ENCODE measurements around the gene NEK8. TPM values are rescaled to one million over a fixed set of nuclear protein-coding genes. Genes with fewer than 3 reads are reported as not detected.
"Not testable (repeated sequence)": the region's sequence is repeated elsewhere in the genome, so short reads cannot be mapped to it uniquely, and the experiment has no call there.

NEK8 gene
- total RNA-seq, 4 donors from 2014 or later = 1.9 to 3.4 (median 2.5) TPM

DNA sequence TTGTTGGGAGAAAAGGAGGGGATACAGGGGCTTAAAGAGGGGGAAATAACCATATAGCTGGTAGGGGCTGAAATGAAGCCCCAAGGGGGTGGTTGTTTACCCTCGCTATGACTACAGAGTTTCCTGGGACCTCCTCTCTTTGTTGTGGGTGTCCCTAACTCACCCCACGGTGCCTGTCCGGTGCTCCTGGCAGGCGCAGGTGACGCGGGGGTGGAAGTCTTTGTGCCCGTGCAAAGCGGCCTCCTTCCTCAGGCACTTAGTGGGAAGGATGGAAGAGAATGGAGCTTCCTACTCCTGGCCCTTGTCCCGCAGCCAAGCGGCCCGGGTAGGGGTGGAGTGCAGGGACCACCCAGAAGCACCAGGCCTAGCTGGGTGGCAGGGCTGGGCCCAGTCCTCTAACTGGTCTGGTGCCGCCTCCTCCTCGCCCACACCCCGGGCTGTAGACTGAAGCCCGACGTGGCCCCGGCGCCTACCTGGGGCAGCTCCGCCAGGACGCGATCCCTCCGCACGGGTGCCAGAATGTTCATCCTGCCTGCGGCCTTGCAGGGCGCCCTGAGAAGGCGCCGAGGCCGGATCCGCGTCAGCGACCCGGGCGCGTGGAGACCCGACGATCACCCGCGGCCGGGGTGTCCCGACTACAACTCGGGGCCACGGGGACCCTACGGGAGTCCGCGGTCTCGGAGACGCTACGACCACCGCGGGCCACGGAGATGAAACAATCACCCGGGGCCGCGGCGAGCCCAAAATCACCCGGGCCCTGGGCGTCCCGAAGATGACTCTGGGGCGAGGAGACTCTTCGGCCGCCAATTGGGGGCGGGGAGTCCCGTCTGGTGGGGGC lies 11.6 kb upstream of the NEK8 start:
- no peak for ATAC-seq (ENCODE audit: low FRiP score)
- TF ChIP-seq, protein P1, sequence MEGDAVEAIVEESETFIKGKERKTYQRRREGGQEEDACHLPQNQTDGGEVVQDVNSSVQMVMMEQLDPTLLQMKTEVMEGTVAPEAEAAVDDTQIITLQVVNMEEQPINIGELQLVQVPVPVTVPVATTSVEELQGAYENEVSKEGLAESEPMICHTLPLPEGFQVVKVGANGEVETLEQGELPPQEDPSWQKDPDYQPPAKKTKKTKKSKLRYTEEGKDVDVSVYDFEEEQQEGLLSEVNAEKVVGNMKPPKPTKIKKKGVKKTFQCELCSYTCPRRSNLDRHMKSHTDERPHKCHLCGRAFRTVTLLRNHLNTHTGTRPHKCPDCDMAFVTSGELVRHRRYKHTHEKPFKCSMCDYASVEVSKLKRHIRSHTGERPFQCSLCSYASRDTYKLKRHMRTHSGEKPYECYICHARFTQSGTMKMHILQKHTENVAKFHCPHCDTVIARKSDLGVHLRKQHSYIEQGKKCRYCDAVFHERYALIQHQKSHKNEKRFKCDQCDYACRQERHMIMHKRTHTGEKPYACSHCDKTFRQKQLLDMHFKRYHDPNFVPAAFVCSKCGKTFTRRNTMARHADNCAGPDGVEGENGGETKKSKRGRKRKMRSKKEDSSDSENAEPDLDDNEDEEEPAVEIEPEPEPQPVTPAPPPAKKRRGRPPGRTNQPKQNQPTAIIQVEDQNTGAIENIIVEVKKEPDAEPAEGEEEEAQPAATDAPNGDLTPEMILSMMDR (IDR thresholded peaks at IDR 0.05) = no peak
- no peak for DNase-seq (ENCODE audit: low spot score)

DNA sequence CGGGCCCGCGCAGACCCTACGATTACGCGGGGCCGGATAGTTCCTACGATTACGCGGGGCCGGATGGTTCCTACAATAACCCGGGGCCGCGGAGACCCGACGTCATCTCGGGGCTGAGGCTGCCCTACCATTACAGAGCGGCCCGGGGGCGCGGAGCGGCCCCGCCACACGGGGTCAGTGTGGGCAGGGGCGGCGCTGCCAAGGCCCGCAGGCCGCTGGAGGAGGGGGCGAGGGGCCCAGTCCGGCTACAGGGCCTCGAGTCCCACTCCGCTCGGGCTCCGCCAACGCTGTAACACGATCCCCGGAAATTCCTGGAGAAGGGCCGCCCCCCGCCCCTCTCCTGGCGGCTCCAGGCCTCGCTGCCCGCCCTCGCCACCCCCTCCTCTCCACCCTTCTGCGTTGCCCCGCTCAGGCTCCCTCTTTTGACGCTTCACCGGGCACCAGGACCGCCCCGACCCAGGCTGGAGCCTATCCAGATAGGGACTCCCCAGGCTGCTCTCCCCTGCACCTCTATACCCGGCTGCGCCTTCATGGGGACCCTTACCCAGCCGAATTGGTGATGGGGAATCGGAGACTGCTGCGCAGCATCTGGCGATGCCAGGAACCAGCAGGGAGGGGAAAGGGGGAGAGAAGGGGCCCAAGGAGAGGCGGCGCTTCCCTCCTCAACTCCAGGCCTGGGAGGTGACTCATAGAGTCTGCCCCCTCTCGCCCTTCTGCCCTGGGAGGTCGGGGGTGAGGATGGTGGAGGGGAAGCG lies 10.8 kb upstream of the NEK8 start, which contains the start of gene RAB34:
RAB34 (minus strand) TSS at position 291 of the 755 bp plus-strand sequence. CDS start 602 bp downstream, outside the sequence.
- peak; percentile 69 for ATAC-seq (ENCODE audit: low FRiP score)
- DNase-seq (ENCODE audit: low spot score) = no peak
- TF ChIP-seq, protein P1 (IDR thresholded peaks at IDR 0.05) = no peak

DNA sequence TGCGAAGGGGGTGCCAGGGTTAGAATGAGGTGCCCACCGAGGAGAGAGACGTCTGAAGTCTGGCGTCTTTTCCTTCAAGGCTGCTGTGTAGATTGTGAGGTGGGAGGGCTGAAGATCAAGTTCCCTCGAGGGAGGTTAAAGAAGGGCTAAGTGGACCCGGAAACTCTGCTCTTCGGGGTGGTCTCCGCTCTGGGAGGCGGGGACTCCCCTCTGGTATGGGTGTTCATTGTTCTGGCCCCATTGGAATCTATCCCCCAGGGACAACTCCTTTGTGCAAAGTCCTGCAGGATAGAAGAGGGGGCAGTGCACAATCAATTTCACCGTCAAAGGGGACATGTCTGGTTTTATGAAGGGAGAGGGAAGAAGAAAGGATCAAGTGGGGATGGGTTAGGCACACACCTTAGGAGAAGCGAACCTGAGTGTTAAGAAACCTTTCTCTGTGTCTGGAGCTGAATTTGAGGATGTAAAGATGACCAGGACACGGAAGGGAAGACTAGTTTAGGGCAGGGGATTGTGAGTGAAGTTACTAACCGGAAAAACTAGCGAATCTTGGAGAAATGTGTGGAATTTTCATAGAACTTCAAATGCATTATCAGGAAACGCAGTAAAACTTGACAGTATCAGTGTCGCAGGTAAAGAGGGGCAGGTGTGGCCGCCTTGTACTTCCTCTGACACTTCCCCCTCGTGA lies 10.1 kb upstream of the NEK8 start:
- TF ChIP-seq, protein P1 (IDR thresholded peaks at IDR 0.05) = no peak
- no peak for DNase-seq (ENCODE audit: low spot score)
- no peak for ATAC-seq (ENCODE audit: low FRiP score)

DNA sequence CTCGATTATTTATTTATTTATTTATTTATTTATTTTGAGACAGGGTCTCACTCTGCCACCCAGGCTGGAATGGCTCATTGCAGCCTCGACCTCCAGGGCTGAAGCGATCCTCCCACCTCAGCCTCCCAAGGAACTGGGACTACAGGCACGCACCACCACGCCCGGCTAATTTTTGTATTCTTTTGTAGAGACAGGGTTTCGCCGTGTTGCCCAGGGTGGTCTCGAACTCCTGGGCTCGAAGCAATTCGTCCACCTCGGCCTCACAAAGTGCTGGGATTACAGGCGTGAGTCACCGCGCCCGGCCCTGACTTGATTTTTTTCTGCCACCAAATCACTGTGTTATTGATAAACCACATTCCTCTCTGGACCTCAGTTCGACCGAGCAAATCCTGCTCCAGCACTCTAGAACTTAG lies 9.6 kb upstream of the NEK8 start:
- no peak for ATAC-seq (ENCODE audit: low FRiP score)
- TF ChIP-seq, protein P1 (IDR thresholded peaks at IDR 0.05) = no peak
- no peak for DNase-seq (ENCODE audit: low spot score)

DNA sequence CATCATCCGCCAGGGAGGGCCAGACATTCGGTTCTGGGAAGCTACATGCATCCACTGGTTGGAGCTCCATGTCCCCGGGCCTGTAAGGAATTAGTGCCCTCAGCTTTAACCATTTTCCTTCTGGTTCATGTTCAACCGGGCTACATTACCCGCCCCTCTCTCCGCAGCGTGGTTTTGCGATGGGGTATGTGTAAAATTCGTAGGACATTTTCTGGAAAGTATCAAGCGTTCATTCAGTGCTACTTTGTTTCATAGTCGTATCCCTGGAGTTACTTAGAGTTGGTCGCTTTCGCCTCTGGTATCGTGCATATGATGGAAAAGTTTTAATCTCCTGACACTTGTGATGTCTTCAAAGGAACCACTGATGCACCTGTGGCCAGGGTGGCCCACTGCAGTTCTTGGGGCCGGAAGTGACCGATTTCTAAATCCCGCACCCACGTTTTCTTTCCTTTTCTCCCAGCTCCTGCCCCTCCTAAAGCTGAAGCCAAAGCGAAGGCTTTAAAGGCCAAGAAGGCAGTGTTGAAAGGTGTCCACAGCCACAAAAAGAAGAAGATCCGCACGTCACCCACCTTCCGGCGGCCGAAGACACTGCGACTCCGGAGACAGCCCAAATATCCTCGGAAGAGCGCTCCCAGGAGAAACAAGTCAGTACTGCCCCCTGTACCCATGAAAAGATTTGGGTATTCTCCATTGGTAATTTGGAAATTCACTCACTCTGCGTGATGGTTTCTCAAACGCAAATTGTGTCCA lies 8.2 kb upstream of the NEK8 start:
- no peak for ATAC-seq (ENCODE audit: low FRiP score)
- DNase-seq (ENCODE audit: low spot score) = no peak
- TF ChIP-seq, protein P1 (IDR thresholded peaks at IDR 0.05) = no peak

DNA sequence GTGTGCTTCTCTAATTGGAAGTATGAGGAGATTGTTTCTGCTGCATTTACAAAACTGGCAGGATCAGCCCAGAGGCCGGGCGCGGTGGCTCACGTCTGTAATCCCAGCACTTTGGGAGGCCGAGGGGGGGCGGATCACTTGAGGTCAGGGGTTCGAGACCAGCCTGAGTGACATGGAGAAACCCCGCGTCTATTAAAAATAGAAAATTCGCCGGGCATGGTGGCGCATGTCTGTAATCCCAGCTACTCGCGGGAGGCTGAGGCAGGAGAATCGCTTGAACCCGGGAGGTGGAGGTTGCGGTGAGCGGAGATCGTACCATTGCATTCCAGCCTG lies 7.6 kb upstream of the NEK8 start:
- not testable (repeated sequence) for DNase-seq (ENCODE audit: low spot score)

More for the DNA sequence above, 7.6 kb upstream of the NEK8 start:
- not testable (repeated sequence) for ATAC-seq (ENCODE audit: low FRiP score)
